GM12865 (cell line): Measurements from ENCODE around the gene ZNF280B.

Source experiments
- DNase-seq: peaks from one replicate; pipeline ENCODE4 v3.0.0; 2010; ENCODE audit warnings: low read depth
- H3K4me3 ChIP-seq: 2 replicates; pipeline ENCODE4 v1.5.1; 2011; ENCODE audit warnings: mild to moderate bottlenecking, low read depth, low read length, control low read depth
- CTCF ChIP-seq: IDR thresholded peaks from 2 replicates; pipeline ENCODE4 v1.5.1; 2011; ENCODE audit warnings: low read length, control low read depth, low read depth, inconsistent platforms; ENCODE audit not compliant: insufficient read depth; ENCODE audit errors: missing control alignments

The ZNF280B gene

GRCh38 chr22:22463855-22464540 lies 44.5 kb downstream of the ZNF280B start:
- H3K4me3 ChIP-seq: no peak overlapping the region
- peak; percentile 48 for TF ChIP-seq CTCF
- DNase-seq: peak; percentile 57

- TF ChIP-seq CTCF: no peak
- H3K4me3 ChIP-seq: no peak overlapping the region
- DNase-seq: peak; percentile 3
Observed at GRCh38 chr22:22462813-22463567, 45.6 kb downstream of the ZNF280B start.

- no peak for DNase-seq
- TF ChIP-seq CTCF: no peak
- H3K4me3 ChIP-seq: no peak overlapping the region
Observed at GRCh38 chr22:22461583-22461982, 47.0 kb downstream of the ZNF280B start.

- no peak for DNase-seq
- H3K4me3 ChIP-seq: no peak overlapping the region
- no peak for TF ChIP-seq CTCF
Observed at GRCh38 chr22:22461111-22461510, 47.4 kb downstream of the ZNF280B start.

GRCh38 chr22:22460635-22461034 lies 47.9 kb downstream of the ZNF280B start:
- TF ChIP-seq CTCF: no peak
- no peak overlapping the region for H3K4me3 ChIP-seq
- peak; percentile 1 for DNase-seq

GRCh38 chr22:22460060-22460459 lies 48.5 kb downstream of the ZNF280B start:
- TF ChIP-seq CTCF: no peak
- no peak for DNase-seq
- H3K4me3 ChIP-seq: no peak overlapping the region
